ENCODE measurements around the gene CTNNBL1.

GRCh38 chr20:37904008-37904642, 210.3 kb downstream of the CTNNBL1 start:
- TF ChIP-seq POLR2A (IDR thresholded peaks at IDR 0.05; ENCODE audit: borderline replicate concordance, extremely low read depth, insufficient read depth, insufficient read length) (no peak), REST (IDR thresholded peaks at IDR 0.05; ENCODE audit: low read depth) (no peak), ZNF274 (IDR thresholded peaks at IDR 0.05; ENCODE audit: low read depth, low read length) (no peak), CTCF (IDR thresholded peaks at IDR 0.05 in 2 of 3, conservative IDR thresholded peaks at IDR 0.05 in 1 of 3; ENCODE audit: borderline replicate concordance in 1 of 3, insufficient read depth in 1 of 3, low read depth in 2 of 3, low read length in 2 of 3) (no peak), CBX3 (IDR thresholded peaks at IDR 0.05; ENCODE audit: low read depth) (no peak), CEBPB (IDR thresholded peaks at IDR 0.05; ENCODE audit: low read depth) (no peak), MAX (IDR thresholded peaks at IDR 0.05) (no peak), EZH2phosphoT487 (IDR thresholded peaks at IDR 0.05; ENCODE audit: borderline replicate concordance) (no peak), POLR2AphosphoS5 (IDR thresholded peaks at IDR 0.05; ENCODE audit: low read depth, low read length) (no peak), TCF7L2 (IDR thresholded peaks at IDR 0.05; ENCODE audit: borderline replicate concordance, extremely low read depth, insufficient read depth, insufficient read length) (no peak), YY1 (IDR thresholded peaks at IDR 0.05; ENCODE audit: extremely low read depth, insufficient replicate concordance, low read depth, low read length) (no peak)

All from HCT116 (cell line).